Heart left ventricle (tissue), 16 donors: ENCODE data around the gene CCR2. TPM values are rescaled to one million over a fixed set of nuclear protein-coding genes. Genes with fewer than 3 reads are reported as not detected.
"Not testable (repeated sequence)": the region's sequence is repeated elsewhere in the genome, so short reads cannot be mapped to it uniquely, and the experiment has no call there.

Source experiments
- ATAC-seq, 4 donors: fragments of 200-7000 bp; cut with Tn5 transposase; one replicate each; pipeline ENCODE4 v1.9.1; 2020 to 2022; ENCODE audit warnings: moderate library complexity in 4 of 4, mild to moderate bottlenecking in 3 of 4, moderate number of reproducible peaks in 1 of 4
- DNase-seq, 5 donors: peaks; one replicate each; pipeline ENCODE4 v3.0.0-alpha.2; 2020
- H3K27ac ChIP-seq, 12 donors: fragments of 200-600 bp; sonication (generic) in 4 of 12; one replicate each; pipeline versions ENCODE4 v1.5.0 to v1.8.0; 2016 to 2022; ENCODE audit warnings: mild to moderate bottlenecking in 2 of 12
- H3K27me3 ChIP-seq, 9 donors: fragments of 200-600 bp; sonication (generic) in 2 of 9; one replicate each; pipeline versions ENCODE4 v1.5.1 to v1.8.0; 2016 to 2022; ENCODE audit warnings: mild to moderate bottlenecking in 3 of 9
- H3K36me3 ChIP-seq, 9 donors: fragments of 200-600 bp; sonication (generic) in 2 of 9; one replicate each; pipeline versions ENCODE4 v1.5.0 to v1.8.0; 2018 to 2022; ENCODE audit warnings: mild to moderate bottlenecking in 2 of 9
- H3K4me1 ChIP-seq, 12 donors: fragments of 200-600 bp; sonication (generic) in 4 of 12; one replicate each; pipeline versions ENCODE4 v1.5.0 to v1.8.0; 2016 to 2022; ENCODE audit warnings: mild to moderate bottlenecking in 3 of 12
- H3K4me3 ChIP-seq, 12 donors: fragments of 200-600 bp; sonication (generic) in 4 of 12; one replicate each; pipeline versions ENCODE4 v1.5.0 to v1.8.0; 2017 to 2022; ENCODE audit warnings: mild to moderate bottlenecking in 9 of 12, moderate library complexity in 4 of 12
- H3K9me3 ChIP-seq, 12 donors: fragments of 200-600 bp; sonication (generic) in 4 of 12; one replicate each; pipeline versions ENCODE4 v1.5.0 to v1.8.0; 2016 to 2022; ENCODE audit warnings: mild to moderate bottlenecking in 1 of 12
- CTCF ChIP-seq, 12 donors: fragments of 200-600 bp; sonication (generic) in 4 of 12; IDR thresholded peaks; one replicate each; pipeline versions ENCODE4 v1.5.0 to v1.8.0; 2018 to 2022; ENCODE audit warnings: antibody characterized with exemption in 12 of 12, mild to moderate bottlenecking in 5 of 12
- POLR2A ChIP-seq, 2 donors: fragments of 450-650 bp; IDR thresholded peaks; one replicate each; pipeline ENCODE4 v1.6.1; 2017; ENCODE audit warnings: antibody characterized with exemption in 2 of 2, mild to moderate bottlenecking in 2 of 2, moderate library complexity in 2 of 2
- WGBS, 4 donors: extraction: QIAGEN DNeasy Blood & Tissue Kit in 2 of 4; methylation state at CpG; one replicate each; pipeline versions ENCODE4 v1.1.5 to v1.1.7; 2013 to 2018; 5-methylcytosine and 5-hydroxymethylcytosine counted together
- intact Hi-C, 10 donors: fragments of 100-400 bp; cut with DNase I; formaldehyde crosslinking; loops; one replicate each; pipeline versions ENCODE4 v1.11.1 to v1.14.2; 2022
- polyA plus RNA-seq, 2 donors: library from polyadenylated mRNA; stranded (reverse); fragments of 200-250 nt; gene quantifications; one replicate each; pipeline ENCODE4 v1.2.3, GENCODE V29; 2013
- total RNA-seq, 9 donors: library from RNA; depleted of rRNA in 2 of 9; stranded (reverse); fragments of >200 nt in 2 of 9; fragmentation: NEBNext Ultra II Directional in 3 of 9; extraction: Animal tissue kit (Norgen Biotek cat#: 25700) in 3 of 9; gene quantifications; one replicate each; pipeline versions ENCODE4 v1.1.0 to v1.2.4, GENCODE V29; 2016 to 2023
- donor health status: ischemic (EF 13 %, LVEDD 7.1; RV severe dilation, severe dysfunction).
- donor health status: healthy with polysubstance abuse.
- donor health status: DM: no; HTN: yes; CAD: no.
- donor health status: DM: no; HTN: no; CAD: no.
- donor health status: ischemic (EF 25% LVEDD 6.9; RV normal size, moderate dysfunction).
- donor health status: ischemic (EF 25% LVEDD 5.7; RV mildly dilated, moderate dysfunction).
- donor health status: healthy.
- donor health status: DM: yes; HTN: yes; CAD: no.
- donor health status: ischemic (EF 35%, LVEDD 5.7; RV mildly dilated, moderate dysfunction).
- donor health status: nonischemic (EF 11% LVEDD 7.7; RV severe dilation, severe dysfunction).
- donor health status: DM: yes; HTN: yes; CAD: no.
- donor health status: PGD.
- donor health status: ischemic (EF 29% LVEDD 5.4; RV normal size, mild dysfunction).
- donor health status: nonischemic (EF 23%, LVEDD 6.1; RV moderate dilation, normal function).

The CCR2 gene
- total and polyA plus RNA-seq, 11 donors, result 0.23 to 10.5 (median 0.93) TPM

- 57 to 73% (median 68%) methylated on average over 1 of the region's 1 CpG for WGBS, 4 donors
- DNase-seq, result no peak
- Histone ChIP-seq H3K27ac (no peak overlapping the region), H3K9me3 (peaks cover 0 to 6% (median 0%) of the 10 kb centered on the region in 12 donors), H3K4me1 (peaks cover 0 to 32% (median 0%) of the 10 kb centered on the region in 12 donors), H3K4me3 (no peak overlapping the region), H3K36me3 (no peaks in the 10 kb centered on the region), H3K27me3 (peaks cover 0 to 4% (median 0%) of the 10 kb centered on the region in 9 donors)
- TF ChIP-seq POLR2A (IDR thresholded peaks at IDR 0.05), result no peak
- TF ChIP-seq CTCF (IDR thresholded peaks at IDR 0.05), result no peak
- ATAC-seq, result no peak
- intact Hi-C loops, result no loop called here
These were observed 28.1 kb upstream of the CCR2 start for GRCh38 chr3:46325645-46326300.

- WGBS, 4 donors, result 81 to 94% (median 90%) methylated on average over 3 of the region's 3 CpGs
- H3K9me3 ChIP-seq, H3K27me3 ChIP-seq, H3K36me3 ChIP-seq, DNase-seq, H3K27ac ChIP-seq, ATAC-seq, H3K4me1 ChIP-seq, intact Hi-C loops, H3K4me3 ChIP-seq: not testable (repeated sequence)
These were observed 23.2 kb upstream of the CCR2 start for GRCh38 chr3:46330676-46331075.

GRCh38 chr3:46334741-46335478 is 19.0 kb upstream of the CCR2 start:
- intact Hi-C loops, result no loop called here
- H3K36me3 ChIP-seq, result no peaks in the 10 kb centered on the region
- peaks cover 0 to 19% (median 10%) of the 10 kb centered on the region in 12 donors for H3K9me3 ChIP-seq
- no peak overlapping the region for H3K27ac ChIP-seq
- no peaks in the 10 kb centered on the region for H3K27me3 ChIP-seq
- H3K4me1 ChIP-seq, result no peaks in the 10 kb centered on the region
- H3K4me3 ChIP-seq, result no peak overlapping the region
- TF ChIP-seq POLR2A (IDR thresholded peaks at IDR 0.05) (no peak), CTCF (IDR thresholded peaks at IDR 0.05) (no peak)
- DNase-seq, result no peak
- WGBS, 4 donors, result 56 to 66% (median 61%) methylated on average over 4 of the region's 4 CpGs
- no peak for ATAC-seq

GRCh38 chr3:46335541-46335940 is 18.4 kb upstream of the CCR2 start:
- no peak overlapping the region for H3K27ac ChIP-seq
- ATAC-seq (no peak), DNase-seq (no peak)
- no peaks in the 10 kb centered on the region for H3K4me1 ChIP-seq
- WGBS, 4 donors, result 78 to 88% (median 82%) methylated on average over 3 of the region's 3 CpGs
- intact Hi-C loops, result no loop called here
- TF ChIP-seq CTCF (IDR thresholded peaks at IDR 0.05) (no peak), POLR2A (IDR thresholded peaks at IDR 0.05) (no peak)
- no peak overlapping the region for H3K4me3 ChIP-seq
- no peaks in the 10 kb centered on the region for H3K27me3 ChIP-seq
- no peaks in the 10 kb centered on the region for H3K36me3 ChIP-seq
- peaks cover 0 to 21% (median 10%) of the 10 kb centered on the region in 12 donors for H3K9me3 ChIP-seq
